ENCODE results near the gene CNN2.

The CNN2 gene

GRCh38 chr19:1011831-1012333 is 14.5 kb upstream of the CNN2 start:
- Mint-ChIP-seq H3K36me3 (ENCODE audit: low read depth) (peaks cover 5% of the 10 kb centered on the region), H3K9me3 (no peaks in the 10 kb centered on the region), H3K4me1 (ENCODE audit: low read depth) (no peaks in the 10 kb centered on the region), H3K27ac (no peak overlapping the region), H3K4me3 (no peak overlapping the region), H3K27me3 (ENCODE audit: low read depth) (no peaks in the 10 kb centered on the region)
- no peak for DNase-seq (ENCODE audit: low spot score)

DNA sequence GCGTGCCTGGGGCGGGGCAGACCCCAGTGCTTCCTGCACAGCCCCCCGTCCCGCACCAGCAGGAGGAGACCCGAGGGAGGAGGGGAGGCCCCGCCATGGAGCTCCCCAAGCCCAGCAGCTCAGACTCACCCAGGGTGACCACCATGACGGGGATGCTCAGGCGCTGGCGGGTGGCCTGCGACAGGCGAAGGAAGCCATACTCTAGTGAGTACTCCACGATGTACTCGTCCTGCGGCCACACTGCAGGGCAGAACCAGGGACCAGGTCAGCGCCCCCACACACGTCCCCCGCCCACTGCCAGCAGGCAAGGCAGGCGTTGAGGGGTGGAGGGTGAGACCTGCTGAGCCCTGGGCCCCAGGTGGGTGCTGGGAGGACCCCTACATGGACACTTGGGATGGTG is 14.1 kb upstream of the CNN2 start:
- no peak for DNase-seq (ENCODE audit: low spot score)
- peaks cover 5% of the 10 kb centered on the region for H3K36me3 Mint-ChIP-seq (ENCODE audit: low read depth)
- no peak overlapping the region for H3K4me3 Mint-ChIP-seq
- no peak overlapping the region for H3K27ac Mint-ChIP-seq
- no peaks in the 10 kb centered on the region for H3K4me1 Mint-ChIP-seq (ENCODE audit: low read depth)
- H3K9me3 Mint-ChIP-seq = no peaks in the 10 kb centered on the region
- H3K27me3 Mint-ChIP-seq (ENCODE audit: low read depth) = no peaks in the 10 kb centered on the region

- Mint-ChIP-seq H3K9me3 (no peaks in the 10 kb centered on the region), H3K27ac (no peak overlapping the region), H3K27me3 (ENCODE audit: low read depth) (no peaks in the 10 kb centered on the region), H3K36me3 (ENCODE audit: low read depth) (peaks cover 5% of the 10 kb centered on the region), H3K4me1 (ENCODE audit: low read depth) (peaks cover 4% of the 10 kb centered on the region), H3K4me3 (no peak overlapping the region)
- no peak for DNase-seq (ENCODE audit: low spot score)
Observed at GRCh38 chr19:1013218-1013617, 13.2 kb upstream of the CNN2 start.

DNA sequence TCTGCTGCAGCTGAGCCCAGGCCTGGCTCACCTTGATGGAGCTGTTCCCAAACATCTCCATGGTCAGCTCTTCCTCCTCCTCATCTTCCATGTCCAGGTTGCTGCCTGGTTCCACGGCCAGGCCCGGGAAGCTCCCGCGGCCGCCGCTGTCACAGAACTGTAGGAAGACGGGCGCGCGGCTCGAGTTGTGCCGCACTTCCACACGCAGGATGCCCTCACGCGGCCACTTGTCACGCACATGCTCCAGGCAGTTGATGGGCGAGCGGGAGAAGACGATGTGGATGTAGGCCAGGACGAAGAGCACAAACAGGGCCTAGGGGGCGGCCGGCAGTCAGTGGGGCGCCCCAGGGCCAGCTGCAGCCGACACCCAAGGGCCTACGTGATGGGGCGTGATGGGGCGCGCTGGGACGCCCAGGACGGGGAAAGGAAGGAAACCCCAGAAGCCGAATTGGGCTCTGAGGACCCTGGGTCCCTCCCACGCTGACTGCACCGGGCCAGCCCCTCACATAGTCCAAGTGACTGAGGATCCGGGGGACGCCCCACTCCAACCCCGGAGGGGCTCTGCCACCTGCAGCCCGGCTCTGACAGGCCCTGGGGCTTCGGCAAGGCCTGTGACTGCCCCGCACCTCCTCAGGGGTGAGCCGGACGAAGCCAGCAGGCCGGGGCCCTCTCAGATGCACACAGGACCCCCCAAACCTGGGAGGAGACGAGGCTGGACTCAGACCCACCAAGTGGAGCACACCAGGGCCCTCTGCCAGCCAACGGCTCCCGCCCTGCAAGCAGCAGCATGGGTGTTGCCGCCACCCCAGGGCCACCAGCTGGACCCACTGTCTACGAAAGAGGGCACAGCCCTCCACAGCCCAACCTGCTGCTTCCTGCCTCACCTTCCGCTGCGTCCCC is 12.0 kb upstream of the CNN2 start:
- H3K4me3 Mint-ChIP-seq = no peak overlapping the region
- no peak overlapping the region for H3K27ac Mint-ChIP-seq
- DNase-seq (ENCODE audit: low spot score) = no peak
- no peaks in the 10 kb centered on the region for H3K27me3 Mint-ChIP-seq (ENCODE audit: low read depth)
- H3K36me3 Mint-ChIP-seq (ENCODE audit: low read depth) = peaks cover 3% of the 10 kb centered on the region
- no peaks in the 10 kb centered on the region for H3K9me3 Mint-ChIP-seq
- peaks cover 8% of the 10 kb centered on the region for H3K4me1 Mint-ChIP-seq (ENCODE audit: low read depth)

GRCh38 chr19:1015061-1015781 is 11.2 kb upstream of the CNN2 start:
- no peak overlapping the region for H3K27ac Mint-ChIP-seq
- H3K27me3 Mint-ChIP-seq (ENCODE audit: low read depth) = no peaks in the 10 kb centered on the region
- peaks cover 7% of the 10 kb centered on the region for H3K36me3 Mint-ChIP-seq (ENCODE audit: low read depth)
- H3K4me1 Mint-ChIP-seq (ENCODE audit: low read depth) = peaks cover 11% of the 10 kb centered on the region
- H3K9me3 Mint-ChIP-seq = no peaks in the 10 kb centered on the region
- DNase-seq (ENCODE audit: low spot score) = no peak
- H3K4me3 Mint-ChIP-seq = no peak overlapping the region

DNA sequence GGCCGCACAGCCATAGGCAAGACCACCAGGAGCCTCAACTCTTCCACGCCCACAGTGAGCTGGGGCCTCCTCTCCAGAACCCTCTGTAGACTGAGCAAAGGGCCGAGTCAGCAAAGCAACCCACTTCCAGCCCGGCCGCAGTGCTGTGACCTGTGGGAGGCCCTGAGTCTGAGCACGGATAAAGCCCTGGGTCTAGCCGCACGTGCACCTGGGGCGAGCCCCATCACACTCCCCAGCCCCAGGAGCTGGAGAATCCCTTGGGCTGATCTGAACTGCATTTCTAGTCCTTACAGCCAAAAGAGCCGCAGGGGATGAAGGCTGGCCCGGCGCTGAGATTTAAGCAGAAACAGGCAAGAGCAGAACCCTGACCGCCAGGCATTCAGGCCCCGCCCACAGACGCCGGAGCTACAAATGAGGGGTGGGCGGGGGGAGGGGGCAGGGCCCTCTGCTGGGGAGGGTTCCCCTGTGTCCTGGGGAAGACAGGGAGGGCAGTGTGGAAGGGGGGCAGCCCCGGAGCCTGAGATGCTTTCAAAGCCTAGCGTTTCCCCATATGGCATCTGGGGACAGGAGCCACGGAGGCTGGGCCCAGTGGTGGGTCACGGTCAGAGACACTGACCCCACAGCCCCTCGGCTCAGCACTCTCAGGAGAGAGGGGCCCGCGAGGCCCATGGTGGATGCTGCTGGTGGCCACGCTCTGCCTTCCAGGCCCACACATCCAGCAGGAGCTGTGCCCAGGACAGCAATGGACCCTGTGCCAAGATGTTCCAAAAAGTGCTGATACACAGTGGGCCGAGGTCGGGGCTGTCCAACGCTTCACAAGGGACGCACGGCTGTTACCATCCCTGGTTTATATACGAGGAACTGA is 10.4 kb upstream of the CNN2 start:
- DNase-seq (ENCODE audit: low spot score) = no peak
- Mint-ChIP-seq H3K9me3 (no peaks in the 10 kb centered on the region), H3K4me1 (ENCODE audit: low read depth) (peaks cover 11% of the 10 kb centered on the region), H3K4me3 (no peak overlapping the region), H3K27me3 (ENCODE audit: low read depth) (no peaks in the 10 kb centered on the region), H3K36me3 (ENCODE audit: low read depth) (peaks cover 6% of the 10 kb centered on the region), H3K27ac (no peak overlapping the region)

DNA sequence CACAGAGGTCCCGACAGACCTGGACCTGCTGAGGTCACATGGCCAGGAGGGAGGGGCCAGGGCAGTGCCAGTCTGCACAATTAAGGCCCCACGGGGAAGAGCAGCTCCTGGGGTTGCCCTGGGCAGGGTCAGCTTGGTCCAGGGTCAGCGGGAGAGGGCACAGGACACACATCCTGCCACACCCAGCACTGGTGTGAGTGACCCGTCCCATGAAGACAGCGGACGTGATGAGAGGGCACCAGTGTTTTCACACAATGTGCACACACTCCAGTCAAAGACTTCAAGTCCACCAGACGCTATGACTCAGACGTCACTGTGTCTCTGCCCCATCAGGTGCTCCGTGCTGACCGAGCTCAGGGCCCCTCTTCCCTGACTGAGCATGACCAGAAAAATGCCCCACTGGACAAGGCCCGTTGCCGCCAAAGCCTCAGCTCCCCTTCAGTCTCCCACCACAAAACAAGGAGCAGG is 9.7 kb upstream of the CNN2 start:
- peak overlapping the region; percentile 21 for H3K4me3 Mint-ChIP-seq
- peaks cover 6% of the 10 kb centered on the region for H3K36me3 Mint-ChIP-seq (ENCODE audit: low read depth)
- H3K9me3 Mint-ChIP-seq = no peaks in the 10 kb centered on the region
- H3K27ac Mint-ChIP-seq = peak overlapping the region; percentile 52
- DNase-seq (ENCODE audit: low spot score) = no peak
- H3K27me3 Mint-ChIP-seq (ENCODE audit: low read depth) = no peaks in the 10 kb centered on the region
- peaks cover 17% of the 10 kb centered on the region for H3K4me1 Mint-ChIP-seq (ENCODE audit: low read depth)

DNA sequence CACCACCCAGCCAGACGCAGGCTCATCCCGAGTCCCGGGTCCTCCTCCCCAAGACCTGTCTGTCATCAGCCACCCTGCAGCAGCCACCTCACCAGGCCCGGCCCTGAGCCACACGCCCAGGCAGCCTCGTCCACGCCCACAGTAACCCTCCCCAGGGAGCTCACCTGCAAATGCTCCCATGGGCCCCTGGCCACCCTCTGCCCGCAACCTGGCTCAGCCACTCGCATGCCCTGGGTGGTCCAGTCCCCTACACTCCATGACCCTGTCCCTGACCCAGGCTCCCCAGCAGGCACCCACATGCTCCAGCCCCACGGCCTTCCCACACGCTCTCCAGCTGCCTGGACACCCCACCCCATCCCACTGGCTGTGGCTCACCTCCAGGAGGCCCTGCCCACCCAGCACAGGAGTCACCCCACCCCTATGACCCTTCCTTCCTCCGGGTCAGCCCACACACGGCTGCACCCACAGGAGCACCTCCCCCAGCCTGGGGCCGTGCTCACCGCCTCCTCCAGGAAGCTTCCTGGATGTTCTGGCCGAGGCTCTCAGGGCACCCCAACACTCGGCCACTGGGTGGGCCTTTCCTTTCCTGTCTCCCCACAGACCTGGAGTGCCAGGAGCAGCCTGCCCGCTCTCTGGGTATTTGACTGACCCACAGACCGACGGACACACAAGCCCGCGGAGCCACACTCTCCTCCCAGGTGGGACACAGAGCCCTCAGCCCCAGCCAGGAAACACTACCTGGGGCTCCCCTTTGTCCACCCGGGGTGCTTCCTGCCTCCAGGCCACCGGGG is 9.1 kb upstream of the CNN2 start:
- no peaks in the 10 kb centered on the region for H3K9me3 Mint-ChIP-seq
- H3K27me3 Mint-ChIP-seq (ENCODE audit: low read depth) = no peaks in the 10 kb centered on the region
- no peak for DNase-seq (ENCODE audit: low spot score)
- H3K27ac Mint-ChIP-seq = peak overlapping the region; percentile 52
- peaks cover 6% of the 10 kb centered on the region for H3K36me3 Mint-ChIP-seq (ENCODE audit: low read depth)
- H3K4me1 Mint-ChIP-seq (ENCODE audit: low read depth) = peaks cover 17% of the 10 kb centered on the region
- H3K4me3 Mint-ChIP-seq = peak overlapping the region; percentile 21

DNA sequence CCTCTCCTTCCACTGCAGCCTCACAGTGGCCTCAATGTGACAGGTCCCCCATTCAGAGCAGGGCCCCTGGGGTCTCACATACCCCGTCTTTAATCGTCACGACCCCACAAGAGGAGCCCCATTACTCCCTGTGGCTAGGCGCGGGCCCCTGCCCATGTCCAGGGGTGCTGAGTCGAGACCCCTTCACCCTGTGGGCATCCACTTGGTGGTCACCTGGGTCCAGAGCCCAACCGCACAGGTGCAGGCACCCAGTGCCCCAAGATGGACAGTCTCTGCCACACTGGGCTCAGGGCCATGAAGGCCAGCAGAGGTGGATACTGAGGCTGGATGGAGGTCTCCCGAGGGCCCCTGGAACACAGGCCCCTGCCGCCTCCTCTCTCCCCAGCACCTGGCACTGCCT is 8.5 kb upstream of the CNN2 start:
- Mint-ChIP-seq H3K4me1 (ENCODE audit: low read depth) (peaks cover 17% of the 10 kb centered on the region), H3K27me3 (ENCODE audit: low read depth) (no peaks in the 10 kb centered on the region), H3K27ac (no peak overlapping the region), H3K4me3 (peak overlapping the region; percentile 21), H3K9me3 (no peaks in the 10 kb centered on the region), H3K36me3 (ENCODE audit: low read depth) (peaks cover 6% of the 10 kb centered on the region)
- DNase-seq (ENCODE audit: low spot score) = no peak

GRCh38 chr19:1018393-1018792 is 8.0 kb upstream of the CNN2 start:
- H3K4me1 Mint-ChIP-seq (ENCODE audit: low read depth) = peaks cover 17% of the 10 kb centered on the region
- DNase-seq (ENCODE audit: low spot score) = no peak

DNA sequence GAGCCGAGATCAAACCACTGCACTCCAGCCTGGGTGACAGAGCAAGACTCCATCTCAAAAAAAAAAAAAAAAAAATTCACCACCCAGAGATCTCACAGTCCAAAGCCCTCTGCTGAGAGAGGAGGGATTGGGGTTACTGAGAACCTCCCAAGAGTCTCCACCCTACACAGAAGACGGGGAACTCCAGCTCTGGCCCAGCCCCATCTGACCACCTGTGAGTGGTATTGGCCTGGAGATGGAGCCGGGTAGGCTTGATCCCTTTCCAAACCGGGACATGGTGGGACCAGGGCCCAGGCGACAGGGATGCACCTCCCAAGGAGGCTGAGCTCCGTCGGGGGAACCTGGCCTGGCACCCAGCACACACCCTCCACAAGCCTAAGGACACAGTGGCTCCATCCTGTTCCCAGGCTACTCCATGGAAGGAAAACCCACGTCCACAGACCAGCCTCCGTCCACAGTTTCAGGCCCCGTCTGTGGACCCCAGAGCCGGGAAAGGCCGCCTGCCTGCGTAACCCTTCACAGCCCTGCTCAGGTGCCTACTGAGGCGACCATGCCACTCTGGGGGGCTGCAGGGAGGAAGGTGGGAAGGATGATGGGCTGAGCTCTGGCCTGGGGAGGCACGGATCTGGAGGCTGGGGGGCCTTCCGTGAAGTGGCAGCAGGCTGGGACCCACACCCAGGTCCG is 7.3 kb upstream of the CNN2 start:
- DNase-seq (ENCODE audit: low spot score) = no peak
- Mint-ChIP-seq H3K36me3 (ENCODE audit: low read depth) (peaks cover 6% of the 10 kb centered on the region), H3K9me3 (no peaks in the 10 kb centered on the region), H3K27me3 (ENCODE audit: low read depth) (no peaks in the 10 kb centered on the region), H3K4me3 (peak overlapping the region; percentile 97), H3K27ac (peak overlapping the region; percentile 52), H3K4me1 (ENCODE audit: low read depth) (peaks cover 17% of the 10 kb centered on the region)

More at GRCh38 chr19:1018393-1018792, 8.0 kb upstream of the CNN2 start:
- H3K9me3 Mint-ChIP-seq = no peaks in the 10 kb centered on the region
- no peaks in the 10 kb centered on the region for H3K27me3 Mint-ChIP-seq (ENCODE audit: low read depth)
- peak overlapping the region; percentile 52 for H3K27ac Mint-ChIP-seq
- peaks cover 6% of the 10 kb centered on the region for H3K36me3 Mint-ChIP-seq (ENCODE audit: low read depth)
- H3K4me3 Mint-ChIP-seq = peak overlapping the region; percentile 97

- no peaks in the 10 kb centered on the region for H3K27me3 Mint-ChIP-seq (ENCODE audit: low read depth)
- H3K36me3 Mint-ChIP-seq (ENCODE audit: low read depth) = peaks cover 4% of the 10 kb centered on the region
- peak overlapping the region; percentile 96 for H3K27ac Mint-ChIP-seq
- peak overlapping the region; percentile 97 for H3K4me3 Mint-ChIP-seq
- peaks cover 17% of the 10 kb centered on the region for H3K4me1 Mint-ChIP-seq (ENCODE audit: low read depth)
- no peak for DNase-seq (ENCODE audit: low spot score)
- no peaks in the 10 kb centered on the region for H3K9me3 Mint-ChIP-seq
Observed at GRCh38 chr19:1019616-1019961, 6.8 kb upstream of the CNN2 start.

All from T-helper 2 cell treated with Interferon-gamma antibody and Interleukin-4, amounts not matched to agents 5 μg/mL and 100 μg/mL, for 36 hours (primary cell).